K562 (cell line): ENCODE data around the gene PGS1. TPM values are rescaled to one million over a fixed set of nuclear protein-coding genes. Genes with fewer than 3 reads are reported as not detected.

Source experiments
- ARID2 ChIP-seq: fragments of 450-650 bp; IDR thresholded peaks from 2 replicates; pipeline ENCODE4 v1.6.1; 2017; ENCODE audit warnings: antibody characterized with exemption, mild to moderate bottlenecking
- ASH1L ChIP-seq: fragments of 450-650 bp; IDR thresholded peaks from 2 replicates; pipeline ENCODE4 v1.6.1; 2018; ENCODE audit warnings: borderline replicate concordance, mild to moderate bottlenecking, low read depth; ENCODE audit not compliant: partially characterized antibody
- BACH1 ChIP-seq: fragments of 200-800 bp; sonication (Bioruptor generic); IDR thresholded peaks from 2 replicates; pipeline ENCODE4 v1.6.1; 2016; ENCODE audit warnings: missing genetic modification characterization, missing compliant biosample characterization
- BRF1 ChIP-seq: IDR thresholded peaks from 3 replicates; pipeline ENCODE4 v1.6.1; 2011; ENCODE audit warnings: borderline replicate concordance, mild to moderate bottlenecking; ENCODE audit not compliant: insufficient read length; ENCODE audit errors: extremely low read depth
- CTCF ChIP-seq, 3 experiments: IDR thresholded peaks in 2 of 3; conservative IDR thresholded peaks in 1 of 3; 2 replicates each; pipeline ENCODE4 v1.5.1; 2011 to 2012; ENCODE audit warnings: low read length in 3 of 3, mild to moderate bottlenecking in 3 of 3, control low read depth in 2 of 3, improper control_type of control experiment in 1 of 3, inconsistent platforms in 1 of 3, low read depth in 1 of 3, mixed read lengths in 1 of 3, moderate library complexity in 1 of 3; ENCODE audit not compliant: insufficient read depth in 2 of 3
- MAFF ChIP-seq: IDR thresholded peaks from 2 replicates; pipeline ENCODE4 v1.6.1; 2012; ENCODE audit warnings: low read length, improper control_type of control experiment
- MITF ChIP-seq: IDR thresholded peaks from 2 replicates; pipeline ENCODE4 v1.6.1; 2014; ENCODE audit warnings: antibody characterized with exemption
- NCOR1 ChIP-seq: fragments of 450-650 bp; IDR thresholded peaks from 2 replicates; pipeline ENCODE4 v1.6.1; 2016; ENCODE audit warnings: mild to moderate bottlenecking, moderate library complexity
- PTBP1 ChIP-seq: fragments of 200-400 bp; formaldehyde crosslinking; IDR thresholded peaks from 2 replicates; pipeline ENCODE4 v1.6.1; 2017; ENCODE audit warnings: low read depth, low read length
- RNF219 ChIP-seq: fragments of 250-450 bp; sonication (Bioruptor Pico); IDR thresholded peaks from 2 replicates; pipeline ENCODE4 v1.5.0; 2022; ENCODE audit warnings: mild to moderate bottlenecking
- VEZF1 ChIP-seq: fragments of 200-800 bp; sonication (Bioruptor generic); IDR thresholded peaks from 2 replicates; pipeline ENCODE4 v1.6.1; 2017; ENCODE audit warnings: missing genetic modification characterization, missing compliant biosample characterization
- ZBTB1 ChIP-seq: sonication (generic); formaldehyde crosslinking; IDR thresholded peaks from 2 replicates; pipeline ENCODE4 v1.8.1; 2023; ENCODE audit warnings: missing genetic modification reagents, low read depth, mild to moderate bottlenecking, borderline replicate concordance
- ZNF592 ChIP-seq: fragments of 450-650 bp; IDR thresholded peaks from 2 replicates; pipeline ENCODE4 v1.6.1; 2017; ENCODE audit warnings: antibody characterized with exemption, mild to moderate bottlenecking
- ZNF77 ChIP-seq: fragments of 250-450 bp; sonication (Bioruptor Pico); IDR thresholded peaks from 2 replicates; pipeline ENCODE4 v1.5.0; 2020
- polyA plus RNA-seq, 8 experiments: library from polyadenylated mRNA; depleted of rRNA in 4 of 8; stranded (reverse) in 5 of 8; unstranded in 3 of 8; fragments of >200 nt; fragmentation: Nextera tagmentation in 2 of 8; fragmentation: Illumina TruSeq in 1 of 8; extraction: Ambion mirVana in 2 of 8; extraction: Trizol in 1 of 8; gene quantifications; 2 replicates each; pipeline versions ENCODE4 v1.2.1 to v1.2.3, GENCODE V29; 2011 to 2014; ENCODE audit warnings: inconsistent platforms in 1 of 8, missing spikeins in 1 of 8
- total RNA-seq, 7 experiments: library from RNA; depleted of rRNA in 6 of 7; stranded (reverse); fragments of >200 nt in 6 of 7; fragmentation: Illumina TruSeq in 2 of 7; extraction: Trizol in 2 of 7; gene quantifications; 2 replicates each; pipeline versions ENCODE4 v1.2.1 to v1.2.3, GENCODE V29; 2011 to 2021; ENCODE audit warnings: low replicate concordance in 1 of 7

PGS1 gene
- total and polyA plus RNA-seq, 9 of the 15 experiments (the other 6 are each of a cell fraction or from before 2014, with no cell fraction given) = 1.3 to 39.4 (median 22.3) TPM

- TF ChIP-seq ZNF592 = no peak
- no peak for TF ChIP-seq BRF1
- no peak for TF ChIP-seq BACH1 (tag)
- no peak for TF ChIP-seq ZNF77 (CRISPR knock-in tag)
- no peak for TF ChIP-seq ARID2
- no peak for TF ChIP-seq MITF
- peak; percentile 89 to 92 (median 91) for TF ChIP-seq CTCF (IDR thresholded peaks at IDR 0.05 in 2 of 3, conservative IDR thresholded peaks at IDR 0.05 in 1 of 3; ENCODE audit: insufficient read depth in 2 of 3, low read depth in 1 of 3, low read length in 3 of 3)
- no peak for TF ChIP-seq ASH1L
- TF ChIP-seq RNF219 (CRISPR knock-in tag) = no peak
- no peak for TF ChIP-seq MAFF
- TF ChIP-seq NCOR1 = no peak
- TF ChIP-seq PTBP1 = no peak
- TF ChIP-seq ZBTB1 (CRISPR knock-in tag) = no peak
- TF ChIP-seq VEZF1 (CRISPR knock-in tag) = peak; percentile 91
Measured at GRCh38 chr17:78360371-78361224, 17.9 kb upstream of the PGS1 start (continued).
